ENCODE data around the gene PRPF31. TPM values are rescaled to one million over a fixed set of nuclear protein-coding genes. Genes with fewer than 3 reads are reported as not detected.

PRPF31 gene
- total and polyA plus RNA-seq, 8 donors: 14.4 to 47.1 (median 21.0) TPM

DNA sequence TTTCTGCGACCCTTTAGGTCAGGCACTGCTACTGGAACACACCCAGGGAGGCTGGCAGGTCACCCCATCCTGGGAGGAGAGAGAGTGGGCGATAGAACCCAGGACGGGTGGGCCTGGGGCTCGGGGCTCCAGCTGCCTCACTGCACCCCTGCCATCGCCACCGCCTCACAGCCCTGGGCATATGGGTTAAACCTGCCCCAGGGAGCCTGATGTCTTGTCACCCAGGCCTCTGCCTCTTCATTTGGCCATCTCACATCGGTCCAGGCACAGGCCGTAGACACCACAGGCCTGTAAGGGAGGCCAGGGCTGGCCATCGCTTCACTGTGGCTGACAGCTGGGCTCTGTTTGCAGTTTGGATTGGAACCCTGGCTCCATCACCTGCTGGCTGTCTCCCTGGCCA lies 10.2 kb downstream of the PRPF31 start:
- FAIRE-seq (no peak), ATAC-seq (no peak), DNase-seq (peak in 2 of 6 donors; percentile 23 to 38)
- no peaks in the 10 kb centered on the region for H3K4me1 ChIP-seq
- H3K27ac ChIP-seq: no peak overlapping the region
- TF ChIP-seq, protein P1, sequence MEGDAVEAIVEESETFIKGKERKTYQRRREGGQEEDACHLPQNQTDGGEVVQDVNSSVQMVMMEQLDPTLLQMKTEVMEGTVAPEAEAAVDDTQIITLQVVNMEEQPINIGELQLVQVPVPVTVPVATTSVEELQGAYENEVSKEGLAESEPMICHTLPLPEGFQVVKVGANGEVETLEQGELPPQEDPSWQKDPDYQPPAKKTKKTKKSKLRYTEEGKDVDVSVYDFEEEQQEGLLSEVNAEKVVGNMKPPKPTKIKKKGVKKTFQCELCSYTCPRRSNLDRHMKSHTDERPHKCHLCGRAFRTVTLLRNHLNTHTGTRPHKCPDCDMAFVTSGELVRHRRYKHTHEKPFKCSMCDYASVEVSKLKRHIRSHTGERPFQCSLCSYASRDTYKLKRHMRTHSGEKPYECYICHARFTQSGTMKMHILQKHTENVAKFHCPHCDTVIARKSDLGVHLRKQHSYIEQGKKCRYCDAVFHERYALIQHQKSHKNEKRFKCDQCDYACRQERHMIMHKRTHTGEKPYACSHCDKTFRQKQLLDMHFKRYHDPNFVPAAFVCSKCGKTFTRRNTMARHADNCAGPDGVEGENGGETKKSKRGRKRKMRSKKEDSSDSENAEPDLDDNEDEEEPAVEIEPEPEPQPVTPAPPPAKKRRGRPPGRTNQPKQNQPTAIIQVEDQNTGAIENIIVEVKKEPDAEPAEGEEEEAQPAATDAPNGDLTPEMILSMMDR (IDR thresholded peaks at IDR 0.05): no peak
- H3K27me3 ChIP-seq: no peaks in the 10 kb centered on the region
- intact Hi-C loops (cut with DNase I): no loop called here
- H3K9me3 ChIP-seq: no peaks in the 10 kb centered on the region
- WGBS, 2 donors: 85 to 90% methylated on average over 9 of the region's 9 CpGs
- no peak overlapping the region for H3K4me3 ChIP-seq
- H3K36me3 ChIP-seq: peaks cover 7 to 63% (median 48%) of the 10 kb centered on the region in 3 donors

DNA sequence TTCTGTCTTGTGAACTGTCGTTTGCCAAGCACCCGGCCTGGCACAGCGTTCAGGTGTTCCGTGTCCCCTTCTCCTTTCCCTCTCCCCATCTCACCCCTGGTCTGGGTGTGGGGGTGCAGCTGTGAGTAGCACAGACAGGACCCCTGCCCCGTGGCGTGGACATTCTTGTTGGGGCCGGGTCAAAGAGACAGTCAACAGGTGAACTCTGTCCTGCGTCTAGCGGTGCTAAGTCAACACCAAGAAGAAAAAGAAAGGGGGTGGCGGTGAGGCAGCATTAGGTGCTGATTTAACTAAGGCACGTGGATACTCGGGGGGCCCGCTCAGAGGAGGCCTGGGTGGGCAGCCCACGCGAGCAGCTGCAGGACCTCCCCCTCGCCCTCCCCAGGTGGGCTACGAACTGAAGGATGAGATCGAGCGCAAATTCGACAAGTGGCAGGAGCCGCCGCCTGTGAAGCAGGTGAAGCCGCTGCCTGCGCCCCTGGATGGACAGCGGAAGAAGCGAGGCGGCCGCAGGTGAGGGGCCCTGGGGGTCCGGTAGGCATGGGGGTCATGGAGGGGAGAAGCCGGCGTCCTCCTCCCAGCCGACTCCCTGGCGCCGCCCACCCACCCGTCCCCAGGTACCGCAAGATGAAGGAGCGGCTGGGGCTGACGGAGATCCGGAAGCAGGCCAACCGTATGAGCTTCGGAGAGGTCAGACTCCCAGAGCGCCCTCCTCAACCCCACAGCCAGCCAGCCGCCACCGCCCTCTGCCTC lies 12.3 kb downstream of the PRPF31 start:
- Histone ChIP-seq H3K36me3 (peaks cover 7 to 51% (median 42%) of the 10 kb centered on the region in 3 donors), H3K27ac (no peak overlapping the region), H3K27me3 (no peaks in the 10 kb centered on the region), H3K9me3 (no peaks in the 10 kb centered on the region), H3K4me1 (no peaks in the 10 kb centered on the region), H3K4me3 (no peak overlapping the region)
- intact Hi-C loops (cut with DNase I): no loop called here
- 91 to 92% methylated on average over 42 to 44 of the region's 44 CpGs for WGBS, 2 donors
- TF ChIP-seq, protein P1 (IDR thresholded peaks at IDR 0.05): no peak
- ATAC-seq (no peak), DNase-seq (peak in 2 of 6 donors; percentile 30 to 53), FAIRE-seq (no peak)

DNA sequence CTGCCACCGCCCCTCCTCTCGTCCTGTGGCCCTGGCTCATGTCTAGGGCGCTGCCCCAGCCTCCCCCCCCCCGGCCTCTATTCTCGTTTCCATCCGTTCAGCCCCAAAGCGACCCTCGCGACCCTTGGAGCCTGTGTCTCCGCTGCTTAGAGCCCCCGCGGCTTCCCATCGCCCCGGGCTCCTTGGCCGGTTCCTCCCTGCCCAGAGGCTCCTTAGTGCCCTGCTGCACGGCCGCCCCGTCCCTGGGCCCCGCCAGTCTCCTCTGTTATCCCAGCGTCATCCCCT lies 12.8 kb downstream of the PRPF31 start:
- peaks cover 7 to 46% (median 40%) of the 10 kb centered on the region in 3 donors for H3K36me3 ChIP-seq
- TF ChIP-seq, protein P1 (IDR thresholded peaks at IDR 0.05): no peak
- peak in 1 of 6 donors; percentile 58 for DNase-seq
- no peak overlapping the region for H3K4me3 ChIP-seq
- no peaks in the 10 kb centered on the region for H3K4me1 ChIP-seq
- no peak overlapping the region for H3K27ac ChIP-seq
- no peak for FAIRE-seq
- H3K9me3 ChIP-seq: no peaks in the 10 kb centered on the region
- 88 to 92% methylated on average over 20 of the region's 20 CpGs for WGBS, 2 donors
- intact Hi-C loops (cut with DNase I): no loop called here
- no peak for ATAC-seq
- H3K27me3 ChIP-seq: no peaks in the 10 kb centered on the region

DNA sequence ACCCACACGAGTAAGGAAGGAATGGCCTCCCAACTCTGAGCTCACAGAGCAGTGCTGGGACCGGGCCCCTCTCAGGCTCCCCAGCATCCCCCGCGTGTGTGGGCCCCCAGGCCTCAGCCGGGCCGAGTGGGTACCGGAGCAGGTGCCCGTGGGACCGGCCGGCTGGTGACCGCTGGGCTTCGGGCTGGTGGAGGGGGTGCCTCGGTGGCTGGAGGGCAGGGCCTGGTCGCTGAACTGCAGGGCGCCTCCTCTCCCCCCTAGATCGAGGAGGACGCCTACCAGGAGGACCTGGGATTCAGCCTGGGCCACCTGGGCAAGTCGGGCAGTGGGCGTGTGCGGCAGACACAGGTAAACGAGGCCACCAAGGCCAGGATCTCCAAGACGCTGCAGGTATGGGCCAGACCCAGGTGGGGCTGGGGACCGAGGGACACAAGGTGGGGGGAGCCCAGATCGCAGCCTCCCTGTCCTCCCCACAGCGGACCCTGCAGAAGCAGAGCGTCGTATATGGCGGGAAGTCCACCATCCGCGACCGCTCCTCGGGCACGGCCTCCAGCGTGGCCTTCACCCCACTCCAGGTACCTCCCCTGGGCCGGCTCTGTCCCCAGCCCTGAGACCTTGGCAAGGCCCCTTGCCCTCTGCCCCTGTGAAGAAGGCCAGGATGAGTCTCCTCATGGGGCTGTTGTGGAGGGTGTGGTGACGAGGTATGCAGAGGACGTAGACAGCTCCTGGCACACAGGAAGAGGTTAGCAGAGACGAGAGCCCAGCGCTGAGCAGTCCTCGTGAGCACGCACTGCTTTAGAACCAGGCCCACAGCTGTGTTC lies 13.5 kb downstream of the PRPF31 start:
- Histone ChIP-seq H3K4me1 (no peaks in the 10 kb centered on the region), H3K27ac (no peak overlapping the region), H3K4me3 (no peak overlapping the region), H3K27me3 (no peaks in the 10 kb centered on the region), H3K9me3 (no peaks in the 10 kb centered on the region), H3K36me3 (peaks cover 7 to 40% (median 34%) of the 10 kb centered on the region in 3 donors)
- 94 to 96% methylated on average over 36 to 41 of the region's 41 CpGs for WGBS, 2 donors
- TF ChIP-seq, protein P1 (IDR thresholded peaks at IDR 0.05): no peak
- intact Hi-C loops (cut with DNase I): no loop called here
- ATAC-seq: no peak
- DNase-seq: peak in 2 of 6 donors; percentile 32 to 75
- no peak for FAIRE-seq
